Stimulated activated CD8-positive, alpha-beta memory T cell treated with anti-CD3 and anti-CD28 coated beads, Interleukin-7, amount 100 ng/mL, for 4 hours (primary cell): ENCODE data around the gene NAGS.
A peak's percentile ranks its signal among the peaks of the same experiment; 100 is the strongest.
"Not testable (repeated sequence)": the region's sequence is repeated elsewhere in the genome, so short reads cannot be mapped to it uniquely, and the experiment has no call there.

ENCODE experiments used
- DNase-seq, 2 donors: peaks; one replicate each; pipeline ENCODE4 v3.0.0-alpha.2; 2020; ENCODE audit warnings: low read depth in 2 of 2

NAGS gene

GRCh38 chr17:44006598-44007345, 2.4 kb downstream of the NAGS start:
- DNase-seq: peak; percentile 96

- DNase-seq: no peak
Observed at GRCh38 chr17:44007346-44008204, 3.2 kb downstream of the NAGS start.

- DNase-seq: no peak
Observed at GRCh38 chr17:44008205-44008909, 3.9 kb downstream of the NAGS start.

GRCh38 chr17:44010966-44011647, 6.7 kb downstream of the NAGS start:
- DNase-seq: no peak

- DNase-seq: no peak
Observed at GRCh38 chr17:44011876-44012275, 7.5 kb downstream of the NAGS start.

GRCh38 chr17:44012391-44012790, 8.0 kb downstream of the NAGS start:
- no peak for DNase-seq

GRCh38 chr17:44012874-44013273, 8.5 kb downstream of the NAGS start:
- DNase-seq: no peak

GRCh38 chr17:44014133-44014436, 9.7 kb downstream of the NAGS start:
- DNase-seq: no peak

- DNase-seq: peak; percentile 83
Observed at GRCh38 chr17:44014437-44015172, 10.2 kb downstream of the NAGS start, which contains the start of gene TMEM101. TMEM101 (minus strand) TSS chr17:44014963; CDS start chr17:44014952, 11 bp downstream.

- DNase-seq: not testable (repeated sequence)
Observed at GRCh38 chr17:44021227-44021626, 16.8 kb downstream of the NAGS start.

GRCh38 chr17:44022246-44022645, 17.8 kb downstream of the NAGS start:
- no peak for DNase-seq

GRCh38 chr17:44023545-44024270, 19.3 kb downstream of the NAGS start:
- no peak for DNase-seq

- no peak for DNase-seq
Observed at GRCh38 chr17:44024271-44024663, 19.8 kb downstream of the NAGS start.

GRCh38 chr17:44024853-44025252, 20.4 kb downstream of the NAGS start:
- no peak for DNase-seq

GRCh38 chr17:44029736-44030135, 25.3 kb downstream of the NAGS start:
- no peak for DNase-seq

- DNase-seq: no peak
Observed at GRCh38 chr17:44030482-44030881, 26.1 kb downstream of the NAGS start.

GRCh38 chr17:44033861-44034408, 29.5 kb downstream of the NAGS start:
- DNase-seq: no peak

- not testable (repeated sequence) for DNase-seq
Observed at GRCh38 chr17:44034688-44035087, 30.3 kb downstream of the NAGS start.

- no peak for DNase-seq
Observed at GRCh38 chr17:44037471-44037870, 33.0 kb downstream of the NAGS start.

- DNase-seq: no peak
Observed at GRCh38 chr17:44038604-44039011, 34.2 kb downstream of the NAGS start.
